Ovary (tissue), 9 donors: ENCODE data around the gene PSMD13. TPM values are rescaled to one million over a fixed set of nuclear protein-coding genes. Genes with fewer than 3 reads are reported as not detected.

Source experiments
- DNase-seq, 5 donors: peaks; one replicate each; pipeline ENCODE4 v3.0.0-alpha.2; 2019 to 2020
- H3K27ac ChIP-seq, 2 donors: fragments of 200-600 bp; one replicate each; pipeline versions ENCODE4 v1.5.1 to v1.8.0; 2019 to 2022
- H3K27me3 ChIP-seq: fragments of 200-600 bp; one replicate; pipeline ENCODE4 v1.8.0; 2022
- H3K36me3 ChIP-seq: fragments of 200-600 bp; sonication (generic); one replicate; pipeline ENCODE4 v1.5.1; 2019
- H3K4me1 ChIP-seq: one replicate; pipeline ENCODE4 v1.8.1; 2013; ENCODE audit warnings: mild to moderate bottlenecking, moderate library complexity; ENCODE audit not compliant: insufficient read depth
- H3K4me3 ChIP-seq: fragments of 200-600 bp; sonication (generic); one replicate; pipeline ENCODE4 v1.5.1; 2017
- H3K9me3 ChIP-seq, 2 donors: fragments of 200-600 bp in 1 of 2; sonication (generic) in 1 of 2; one replicate each; pipeline versions ENCODE4 v1.5.1 to v1.8.1; 2013 to 2019; ENCODE audit warnings: mild to moderate bottlenecking in 1 of 2, moderate library complexity in 1 of 2
- EP300 ChIP-seq: sonication (generic); formaldehyde crosslinking; IDR thresholded peaks from one replicate; pipeline ENCODE4 v1.6.1; 2017; ENCODE audit warnings: antibody characterized with exemption
- POLR2A ChIP-seq: fragments of 450-650 bp; IDR thresholded peaks from one replicate; pipeline ENCODE4 v1.6.1; 2017; ENCODE audit warnings: antibody characterized with exemption, mild to moderate bottlenecking, moderate library complexity
- WGBS, 3 donors: extraction: QIAGEN DNeasy Blood & Tissue Kit in 1 of 3; methylation state at CpG; one replicate each; pipeline versions ENCODE4 v1.1.5 to v1.1.7; 2013 to 2017; 5-methylcytosine and 5-hydroxymethylcytosine counted together
- intact Hi-C, 4 donors: fragments of 100-400 bp; cut with DNase I; formaldehyde crosslinking; loops; one replicate each; pipeline versions ENCODE4 v1.11.0 to v1.15.1; 2022 to 2023
- polyA plus RNA-seq, 2 donors: library from polyadenylated mRNA; stranded (reverse); fragments of 200-250 nt in 1 of 2; fragments of 350-450 nt in 1 of 2; fragmentation: Illumina TruSeq in 1 of 2; extraction: RNeasy Lipid Tissue Mini Kit (QIAGEN cat#74804) in 1 of 2; gene quantifications; one replicate each; pipeline ENCODE4 v1.2.3, GENCODE V29; 2013 to 2014
- total RNA-seq, 7 donors: library from RNA; depleted of rRNA in 2 of 7; stranded (reverse); fragments of >200 nt in 2 of 7; fragmentation: NEBNext Ultra II Directional in 3 of 7; extraction: Animal tissue kit (Norgen Biotek cat#: 25700) in 3 of 7; gene quantifications; one replicate each; pipeline versions ENCODE4 v1.1.0 to v1.2.4, GENCODE V29; 2016 to 2023
- TF ChIP-seq, protein P1 (sequence below), 3 donors: fragments of 450-650 bp in 2 of 3; fragments of 200-600 bp in 1 of 3; IDR thresholded peaks; one replicate each; pipeline versions ENCODE4 v1.5.1 to v1.8.0; 2016 to 2022; ENCODE audit warnings: antibody characterized with exemption in 3 of 3, mild to moderate bottlenecking in 1 of 3
- donor health status: DM: no; HTN: no; CAD: no; lungs with moderate emphysema.
- donor health status: DM: no; HTN: no; CAD: no.
- donor health status: Bipolar disorder and iron deficiency.
- donor health status: DM: yes; HTN: yes; CAD: no.
- donor health status: DM: no; HTN: no; CAD: no.
- donor health status: DM: yes; HTN: yes; CAD: no.

Gene PSMD13
- total and polyA plus RNA-seq, 9 donors = 66.2 to 88.9 (median 75.8) TPM

DNA sequence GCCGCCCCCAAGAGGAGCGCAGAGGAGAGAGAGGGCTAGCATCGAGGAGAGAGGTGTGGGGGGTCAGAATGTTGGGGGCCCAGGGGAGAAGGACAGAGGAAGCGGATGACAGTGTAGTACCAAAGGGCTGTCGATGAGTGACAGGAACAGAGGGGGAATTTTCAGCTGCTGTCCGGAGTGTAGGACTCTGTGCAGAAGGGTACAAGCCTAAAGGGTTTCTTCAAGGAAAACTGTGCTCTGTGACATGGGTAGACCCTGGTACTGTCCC, 36.1 kb downstream of the PSMD13 start:
- no peak for DNase-seq
- TF ChIP-seq, protein P1, sequence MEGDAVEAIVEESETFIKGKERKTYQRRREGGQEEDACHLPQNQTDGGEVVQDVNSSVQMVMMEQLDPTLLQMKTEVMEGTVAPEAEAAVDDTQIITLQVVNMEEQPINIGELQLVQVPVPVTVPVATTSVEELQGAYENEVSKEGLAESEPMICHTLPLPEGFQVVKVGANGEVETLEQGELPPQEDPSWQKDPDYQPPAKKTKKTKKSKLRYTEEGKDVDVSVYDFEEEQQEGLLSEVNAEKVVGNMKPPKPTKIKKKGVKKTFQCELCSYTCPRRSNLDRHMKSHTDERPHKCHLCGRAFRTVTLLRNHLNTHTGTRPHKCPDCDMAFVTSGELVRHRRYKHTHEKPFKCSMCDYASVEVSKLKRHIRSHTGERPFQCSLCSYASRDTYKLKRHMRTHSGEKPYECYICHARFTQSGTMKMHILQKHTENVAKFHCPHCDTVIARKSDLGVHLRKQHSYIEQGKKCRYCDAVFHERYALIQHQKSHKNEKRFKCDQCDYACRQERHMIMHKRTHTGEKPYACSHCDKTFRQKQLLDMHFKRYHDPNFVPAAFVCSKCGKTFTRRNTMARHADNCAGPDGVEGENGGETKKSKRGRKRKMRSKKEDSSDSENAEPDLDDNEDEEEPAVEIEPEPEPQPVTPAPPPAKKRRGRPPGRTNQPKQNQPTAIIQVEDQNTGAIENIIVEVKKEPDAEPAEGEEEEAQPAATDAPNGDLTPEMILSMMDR (IDR thresholded peaks at IDR 0.05) = no peak
- no peak for TF ChIP-seq POLR2A
- TF ChIP-seq EP300 = no peak
- Histone ChIP-seq H3K4me1 (no peaks in the 10 kb centered on the region), H3K4me3 (no peak overlapping the region), H3K27ac (no peak overlapping the region), H3K9me3 (no peaks in the 10 kb centered on the region), H3K27me3 (no peaks in the 10 kb centered on the region), H3K36me3 (no peaks in the 10 kb centered on the region)
- intact Hi-C loops = no loop called here
- 78 to 87% (median 86%) methylated on average over 6 of the region's 6 CpGs for whole genome bisulfite sequencing, 3 donors

DNA sequence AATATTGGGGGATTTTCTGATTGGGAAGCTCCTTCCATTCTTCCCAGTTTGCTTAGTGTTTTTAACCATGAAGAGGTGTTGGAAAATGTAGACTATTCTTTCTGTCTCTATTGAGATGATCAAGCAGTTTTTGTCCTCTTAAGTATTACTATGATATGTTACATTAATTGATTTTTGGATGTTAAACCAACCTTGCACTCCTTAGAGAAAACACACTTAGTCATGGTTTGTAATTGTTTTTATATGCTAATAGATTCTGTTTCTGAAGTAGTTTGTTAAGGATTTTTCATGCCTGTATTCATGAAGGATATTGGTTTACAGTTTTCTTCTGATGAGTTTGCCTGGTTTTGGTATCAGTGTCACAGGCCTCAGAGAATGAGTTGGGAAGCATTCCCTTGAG, 39.4 kb downstream of the PSMD13 start:
- peaks cover 3% of the 10 kb centered on the region for H3K4me1 ChIP-seq
- no peaks in the 10 kb centered on the region for H3K36me3 ChIP-seq
- H3K27ac ChIP-seq = no peak overlapping the region
- intact Hi-C loops = no loop called here
- no peak overlapping the region for H3K4me3 ChIP-seq
- no peak for TF ChIP-seq POLR2A
- TF ChIP-seq EP300 = no peak
- TF ChIP-seq, protein P1 (IDR thresholded peaks at IDR 0.05) = no peak
- H3K27me3 ChIP-seq = peaks cover 5% of the 10 kb centered on the region
- H3K9me3 ChIP-seq = no peaks in the 10 kb centered on the region
- DNase-seq = no peak

DNA sequence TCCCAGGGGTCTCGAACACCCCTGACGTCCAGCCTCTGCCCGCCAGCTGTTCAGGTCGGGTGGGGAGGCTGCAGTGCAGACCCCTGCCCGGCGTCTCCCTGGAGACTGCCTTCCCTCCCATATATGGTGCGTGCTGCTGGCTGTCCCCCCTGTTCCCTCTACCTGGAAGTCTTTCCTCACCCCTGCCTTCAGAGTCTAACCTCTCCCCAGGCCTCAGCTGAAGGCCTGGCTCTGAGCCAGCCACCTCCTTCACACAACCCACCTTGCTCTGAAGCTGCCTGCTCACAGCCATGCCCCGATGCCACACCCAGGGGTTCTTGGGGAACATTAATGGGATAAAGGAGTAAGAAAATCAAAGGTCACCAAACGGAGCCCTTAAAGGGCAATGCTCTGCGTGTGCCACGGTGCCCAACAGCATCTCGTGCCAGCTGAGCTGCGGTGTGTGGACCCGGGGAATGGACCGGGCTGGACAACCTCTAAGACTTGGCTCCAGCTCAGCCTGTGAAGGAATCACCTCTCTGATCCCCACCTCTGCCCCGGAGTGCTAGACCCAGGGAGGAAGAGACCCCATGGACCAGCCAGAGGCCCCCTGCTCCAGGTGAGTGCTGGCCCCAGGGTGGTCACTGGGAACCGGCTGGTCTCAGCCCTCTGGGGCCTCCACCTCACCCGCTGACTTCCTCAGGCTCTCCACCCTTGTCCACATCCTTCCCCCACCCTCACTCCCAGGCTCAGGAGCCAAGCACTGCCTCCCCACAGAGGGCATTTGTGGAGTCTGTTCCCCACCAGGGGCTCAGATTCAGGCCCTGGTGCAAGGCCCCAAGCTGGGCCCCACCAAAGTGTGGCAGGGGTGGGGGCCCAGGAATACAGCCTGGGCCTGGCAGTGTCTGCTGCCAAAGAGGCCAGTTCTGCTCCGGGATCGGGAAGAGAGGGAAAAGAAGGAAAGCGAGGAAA, 41.5 kb downstream of the PSMD13 start, which contains the start of gene NLRP6:
TSS of gene NLRP6 (plus strand) at position 407 of the 951 bp plus-strand sequence. CDS start at position 570, 163 bp downstream.
- H3K4me3 ChIP-seq = no peak within 1 kb of the TSS
- no peaks in the 10 kb centered on the region for H3K9me3 ChIP-seq
- H3K4me1 ChIP-seq = peaks cover 3% of the 10 kb centered on the region
- 71 to 73% (median 72%) methylated on average over 21 of the region's 21 CpGs for WGBS, 3 donors
- no peaks in the 10 kb centered on the region for H3K36me3 ChIP-seq
- H3K27ac ChIP-seq = no peak within 1 kb of the TSS
- DNase-seq = peak in 1 of 5 donors; percentile 29
- intact Hi-C loops = no loop called here
- peaks cover 5% of the 10 kb centered on the region for H3K27me3 ChIP-seq
- TF ChIP-seq EP300 = no peak
- TF ChIP-seq, protein P1 (IDR thresholded peaks at IDR 0.05) = no peak
- TF ChIP-seq POLR2A = no peak

DNA sequence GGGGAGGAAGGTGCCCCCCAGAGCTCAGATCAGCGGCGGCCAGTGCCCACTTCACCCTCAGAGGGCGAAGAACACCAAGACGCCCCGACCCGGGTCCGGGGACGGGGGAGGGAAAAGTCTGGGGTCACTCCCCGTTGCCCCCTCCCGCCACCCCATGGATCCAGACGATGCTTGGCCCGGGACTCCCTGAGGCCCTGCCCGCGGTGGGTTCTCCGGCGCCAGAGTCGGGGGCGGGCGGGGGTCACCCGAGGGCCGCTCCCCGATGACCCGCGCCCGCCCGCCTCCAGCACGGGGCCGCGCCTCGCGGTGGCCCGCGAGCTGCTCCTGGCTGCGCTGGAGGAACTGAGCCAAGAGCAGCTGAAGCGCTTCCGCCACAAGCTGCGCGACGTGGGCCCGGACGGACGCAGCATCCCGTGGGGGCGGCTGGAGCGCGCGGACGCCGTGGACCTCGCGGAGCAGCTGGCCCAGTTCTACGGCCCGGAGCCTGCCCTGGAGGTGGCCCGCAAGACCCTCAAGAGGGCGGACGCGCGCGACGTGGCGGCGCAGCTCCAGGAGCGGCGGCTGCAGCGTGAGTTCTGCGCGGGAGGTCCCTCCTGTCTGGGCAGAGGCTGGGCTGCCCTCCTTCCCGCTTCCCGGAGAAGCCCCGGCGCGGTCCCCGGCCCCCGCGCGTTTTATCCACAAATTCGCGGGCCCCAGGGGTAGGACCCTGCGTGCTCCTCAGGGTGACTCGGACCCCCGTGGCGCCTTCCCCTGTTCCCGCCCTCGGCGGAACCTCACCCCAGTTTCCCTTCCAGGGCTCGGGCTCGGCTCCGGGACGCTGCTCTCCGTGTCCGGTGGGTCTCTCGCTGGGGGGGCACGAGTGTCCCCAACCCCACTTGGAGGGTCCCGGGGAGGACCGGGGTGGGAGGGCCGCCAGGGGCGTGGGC, 42.5 kb downstream of the PSMD13 start:
- peaks cover 3% of the 10 kb centered on the region for H3K4me1 ChIP-seq
- H3K27me3 ChIP-seq = peaks cover 5% of the 10 kb centered on the region
- DNase-seq = peak in 1 of 5 donors; percentile 35
- no peak overlapping the region for H3K4me3 ChIP-seq
- intact Hi-C loops = no loop called here
- H3K27ac ChIP-seq = no peak overlapping the region
- H3K9me3 ChIP-seq = no peaks in the 10 kb centered on the region
- TF ChIP-seq EP300 = no peak
- WGBS, 3 donors = 8 to 16% (median 9%) methylated on average over 53 to 97 of the region's 97 CpGs
- no peaks in the 10 kb centered on the region for H3K36me3 ChIP-seq
